ENCODE measurements around the gene CYSRT1.

Gene CYSRT1

DNA sequence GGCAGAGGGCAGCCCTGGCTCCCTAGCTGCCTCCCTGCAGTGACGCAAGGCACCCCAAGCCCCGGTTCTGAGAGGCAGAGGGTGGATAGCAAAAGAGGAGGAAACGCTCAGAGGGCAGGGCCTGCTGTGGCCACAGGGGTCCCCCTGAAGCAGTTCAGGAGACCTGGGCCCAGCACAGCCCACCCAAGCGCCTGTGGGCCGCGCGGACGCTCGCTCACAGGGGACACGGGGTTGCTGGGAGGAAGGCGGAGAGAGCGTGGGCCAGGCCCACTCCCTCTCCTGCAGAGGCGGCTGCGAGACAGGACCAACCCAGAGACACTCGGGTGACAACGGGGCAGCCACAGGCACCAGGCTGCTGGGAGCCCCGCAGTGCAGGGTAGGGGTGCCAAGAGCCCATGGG lies 45.2 kb upstream of the CYSRT1 start:
- H3K4me3 ChIP-seq (ENCODE audit: low read length) = no peak overlapping the region
- no peak for DNase-seq (ENCODE audit: low read depth)

GRCh38 chr9:137180491-137180890 lies 44.5 kb upstream of the CYSRT1 start:
- H3K4me3 ChIP-seq (ENCODE audit: low read length) = no peak overlapping the region
- TF ChIP-seq CTCF (IDR thresholded peaks at IDR 0.05; ENCODE audit: insufficient read depth, low read depth, low read length, missing control alignments) = no peak

More for the DNA sequence above, 45.2 kb upstream of the CYSRT1 start:
- TF ChIP-seq CTCF (IDR thresholded peaks at IDR 0.05; ENCODE audit: insufficient read depth, low read depth, low read length, missing control alignments) = no peak

DNA sequence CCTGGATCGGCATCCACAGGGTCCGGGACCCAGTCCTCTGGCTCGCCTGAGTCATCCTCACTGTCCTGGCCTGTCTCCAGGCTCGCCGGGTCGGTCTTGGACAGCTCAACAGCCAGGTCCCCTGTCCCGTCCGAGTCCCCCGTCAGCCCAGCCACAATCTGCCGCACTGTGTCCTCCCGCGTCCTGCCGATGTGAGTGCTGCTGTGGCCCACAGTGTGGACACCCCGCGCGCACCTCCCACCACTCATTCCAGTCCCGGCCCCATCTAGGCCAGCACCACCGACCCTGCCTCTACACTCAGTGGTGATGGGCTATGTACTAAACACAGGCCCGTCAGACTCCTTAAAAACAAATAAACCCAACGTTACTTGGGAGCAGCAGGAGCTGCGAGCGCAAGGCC lies 43.3 kb upstream of the CYSRT1 start:
- TF ChIP-seq CTCF (IDR thresholded peaks at IDR 0.05; ENCODE audit: insufficient read depth, low read depth, low read length, missing control alignments) = no peak
- no peak overlapping the region for H3K4me3 ChIP-seq (ENCODE audit: low read length)
- no peak for DNase-seq (ENCODE audit: low read depth)

More at GRCh38 chr9:137180491-137180890, 44.5 kb upstream of the CYSRT1 start:
- DNase-seq (ENCODE audit: low read depth) = no peak

- no peak overlapping the region for H3K4me3 ChIP-seq (ENCODE audit: low read length)
- no peak for DNase-seq (ENCODE audit: low read depth)
Observed at GRCh38 chr9:137182836-137183235, 42.1 kb upstream of the CYSRT1 start.

GRCh38 chr9:137183980-137184595 lies 40.9 kb upstream of the CYSRT1 start:
- TF ChIP-seq CTCF (IDR thresholded peaks at IDR 0.05; ENCODE audit: insufficient read depth, low read depth, low read length, missing control alignments) = no peak
- DNase-seq (ENCODE audit: low read depth) = no peak
- no peak overlapping the region for H3K4me3 ChIP-seq (ENCODE audit: low read length)

More at GRCh38 chr9:137182836-137183235, 42.1 kb upstream of the CYSRT1 start:
- TF ChIP-seq CTCF (IDR thresholded peaks at IDR 0.05; ENCODE audit: insufficient read depth, low read depth, low read length, missing control alignments) = no peak

- H3K4me3 ChIP-seq (ENCODE audit: low read length) = no peak overlapping the region
- TF ChIP-seq CTCF (IDR thresholded peaks at IDR 0.05; ENCODE audit: insufficient read depth, low read depth, low read length, missing control alignments) = no peak
- no peak for DNase-seq (ENCODE audit: low read depth)
Observed at GRCh38 chr9:137184881-137185660, 39.9 kb upstream of the CYSRT1 start.

All from epithelial cell of esophagus (primary cell).